ENCODE measurements around the gene TMPRSS11F. TPM values are rescaled to one million over a fixed set of nuclear protein-coding genes. Genes with fewer than 3 reads are reported as not detected.

The TMPRSS11F gene
- total and polyA plus RNA-seq, 5 experiments from 2014 or later: not detected

GRCh38 chr4:68145261-68145660 is 15.6 kb upstream of the TMPRSS11F start:
- peaks cover 0 to 13% (median 0%) of the 10 kb centered on the region in 5 donors for H3K27me3 Mint-ChIP-seq
- no peak overlapping the region for H3K27ac Mint-ChIP-seq
- no peaks in the 10 kb centered on the region for H3K36me3 Mint-ChIP-seq
- H3K4me1 Mint-ChIP-seq: no peaks in the 10 kb centered on the region
- H3K9me3 Mint-ChIP-seq: peaks cover 0 to 11% (median 0%) of the 10 kb centered on the region in 9 donors
- DNase-seq: no peak
- ATAC-seq: no peak
- H3K4me3 Mint-ChIP-seq: no peak overlapping the region
- POLR2A ChIA-PET: no interaction called here

DNA sequence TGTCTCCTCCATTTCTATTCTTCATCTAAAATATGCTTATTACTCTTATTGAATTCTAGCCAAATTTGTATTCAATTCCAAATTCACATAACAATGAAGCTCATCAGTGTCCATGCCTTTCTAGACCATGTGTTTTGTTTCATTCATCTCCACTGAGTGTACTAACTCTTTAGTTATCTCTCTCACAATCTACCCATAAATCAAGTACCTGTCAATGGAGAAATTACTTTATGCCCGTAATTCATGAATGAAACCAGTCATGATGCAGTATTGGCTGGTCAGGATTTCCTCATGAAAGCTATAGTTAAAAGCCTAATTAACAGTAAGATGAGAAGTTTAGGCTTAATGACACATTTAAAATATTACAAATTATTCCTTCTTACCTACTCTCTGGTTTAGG is 12.2 kb upstream of the TMPRSS11F start:
- ATAC-seq: no peak
- Mint-ChIP-seq H3K4me3 (no peak overlapping the region), H3K27ac (no peak overlapping the region), H3K9me3 (peaks cover 0 to 2% (median 0%) of the 10 kb centered on the region in 9 donors), H3K27me3 (peaks cover 0 to 6% (median 0%) of the 10 kb centered on the region in 5 donors), H3K4me1 (no peaks in the 10 kb centered on the region), H3K36me3 (no peaks in the 10 kb centered on the region)
- POLR2A ChIA-PET: no interaction called here
- no peak for DNase-seq

DNA sequence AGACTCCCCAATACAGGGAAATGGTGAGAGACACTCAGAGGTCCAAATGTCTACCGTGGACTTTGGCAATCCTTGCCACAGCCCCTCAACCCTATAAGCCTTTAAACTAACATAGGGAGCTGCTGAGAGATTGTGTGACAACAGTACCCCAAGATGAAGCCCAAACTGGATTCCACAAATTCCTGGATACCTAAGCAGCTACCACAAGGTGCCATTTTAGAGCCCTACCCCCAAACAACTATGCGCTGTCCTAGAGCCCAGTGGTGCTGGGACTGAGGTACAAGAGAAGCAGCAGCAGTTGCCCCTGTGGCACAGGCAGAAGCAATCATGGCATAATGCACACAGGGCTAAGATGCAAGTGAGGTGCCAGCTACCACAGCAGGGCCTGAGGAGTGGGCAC is 2.7 kb upstream of the TMPRSS11F start:
- DNase-seq: no peak
- Mint-ChIP-seq H3K36me3 (peaks cover 0 to 9% (median 0%) of the 10 kb centered on the region in 3 donors), H3K27ac (no peak overlapping the region), H3K4me1 (no peaks in the 10 kb centered on the region), H3K27me3 (peaks cover 0 to 9% (median 4%) of the 10 kb centered on the region in 5 donors), H3K4me3 (no peak overlapping the region), H3K9me3 (peaks cover 0 to 25% (median 12%) of the 10 kb centered on the region in 9 donors)
- ATAC-seq: no peak
- POLR2A ChIA-PET: no interaction called here

GRCh38 chr4:68124262-68124661 is 5.4 kb downstream of the TMPRSS11F start:
- Mint-ChIP-seq H3K27me3 (peaks cover 0 to 3% (median 0%) of the 10 kb centered on the region in 5 donors), H3K4me1 (no peaks in the 10 kb centered on the region), H3K9me3 (peaks cover 0 to 6% (median 0%) of the 10 kb centered on the region in 9 donors), H3K27ac (no peak overlapping the region), H3K4me3 (no peak overlapping the region), H3K36me3 (no peaks in the 10 kb centered on the region)
- DNase-seq: no peak
- POLR2A ChIA-PET: no interaction called here
- no peak for ATAC-seq

- no peak overlapping the region for H3K4me3 Mint-ChIP-seq
- no peak overlapping the region for H3K27ac Mint-ChIP-seq
- peaks cover 0 to 3% (median 0%) of the 10 kb centered on the region in 5 donors for H3K27me3 Mint-ChIP-seq
- no peaks in the 10 kb centered on the region for H3K36me3 Mint-ChIP-seq
- no peaks in the 10 kb centered on the region for H3K4me1 Mint-ChIP-seq
- POLR2A ChIA-PET: no interaction called here
- peaks cover 0 to 6% (median 0%) of the 10 kb centered on the region in 9 donors for H3K9me3 Mint-ChIP-seq
- DNase-seq (no peak), ATAC-seq (no peak)
Measured at GRCh38 chr4:68123525-68123924, 6.1 kb downstream of the TMPRSS11F start.

DNA sequence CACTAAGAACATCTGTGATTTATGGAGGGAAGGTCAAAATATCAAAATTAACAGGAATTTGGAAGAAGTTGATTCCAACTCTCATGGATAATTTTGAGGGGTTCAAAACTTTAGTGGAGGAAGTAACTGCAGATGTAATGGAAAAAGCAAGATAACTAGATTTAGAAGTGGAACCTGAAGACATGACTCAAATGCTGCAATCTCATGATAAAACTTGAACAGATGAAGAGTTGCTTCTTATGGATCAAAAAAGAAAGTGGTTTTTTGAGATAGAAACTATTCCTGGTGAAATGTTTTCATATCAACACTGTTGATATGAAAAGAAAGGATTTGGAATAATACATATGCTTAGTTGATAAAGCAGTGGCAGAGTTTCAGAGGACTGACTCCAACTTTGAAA is 9.7 kb downstream of the TMPRSS11F start:
- Mint-ChIP-seq H3K27me3 (peaks cover 0 to 2% (median 0%) of the 10 kb centered on the region in 5 donors), H3K27ac (no peak overlapping the region), H3K9me3 (peaks cover 0 to 7% (median 5%) of the 10 kb centered on the region in 9 donors), H3K4me1 (no peaks in the 10 kb centered on the region), H3K36me3 (no peaks in the 10 kb centered on the region), H3K4me3 (no peak overlapping the region)
- POLR2A ChIA-PET: no interaction called here
- no peak for ATAC-seq
- DNase-seq: no peak

DNA sequence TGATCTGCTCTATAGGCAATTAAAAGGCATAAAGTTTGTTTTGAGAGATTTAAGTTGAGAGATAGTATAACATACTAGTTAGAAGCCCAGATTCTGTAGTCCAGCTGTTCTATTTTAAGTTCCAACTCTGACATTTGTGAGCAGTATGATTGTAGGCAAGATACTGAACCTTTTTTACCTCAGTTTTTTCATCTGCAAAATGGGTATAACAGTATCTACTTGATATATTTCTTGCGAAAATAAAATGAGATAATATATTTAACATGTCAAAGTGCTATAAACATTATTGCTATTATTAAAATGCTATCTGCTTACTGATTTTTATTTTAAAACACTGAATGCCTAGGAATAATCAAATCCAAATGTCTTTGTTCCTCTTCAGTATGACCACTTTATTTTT is 19.2 kb downstream of the TMPRSS11F start:
- H3K9me3 Mint-ChIP-seq: peaks cover 0 to 13% (median 5%) of the 10 kb centered on the region in 9 donors
- POLR2A ChIA-PET: no interaction called here

GRCh38 chr4:68109868-68110267 is 19.8 kb downstream of the TMPRSS11F start:
- Mint-ChIP-seq H3K27me3 (peaks cover 0 to 14% (median 4%) of the 10 kb centered on the region in 5 donors), H3K9me3 (peaks cover 0 to 13% (median 4%) of the 10 kb centered on the region in 9 donors), H3K4me1 (no peaks in the 10 kb centered on the region), H3K27ac (no peak overlapping the region), H3K4me3 (no peak overlapping the region), H3K36me3 (peaks cover 0 to 3% (median 0%) of the 10 kb centered on the region in 3 donors)
- ATAC-seq (no peak), DNase-seq (no peak)
- POLR2A ChIA-PET: no interaction called here

More for the DNA sequence above, 19.2 kb downstream of the TMPRSS11F start:
- peaks cover 0 to 14% (median 4%) of the 10 kb centered on the region in 5 donors for H3K27me3 Mint-ChIP-seq
- DNase-seq: no peak
- H3K27ac Mint-ChIP-seq: no peak overlapping the region
- H3K4me3 Mint-ChIP-seq: no peak overlapping the region
- no peak for ATAC-seq
- H3K4me1 Mint-ChIP-seq: no peaks in the 10 kb centered on the region
- H3K36me3 Mint-ChIP-seq: peaks cover 0 to 3% (median 0%) of the 10 kb centered on the region in 3 donors

- ATAC-seq: no peak
- Mint-ChIP-seq H3K4me3 (no peak overlapping the region), H3K4me1 (no peaks in the 10 kb centered on the region), H3K27me3 (peaks cover 0 to 32% (median 1%) of the 10 kb centered on the region in 5 donors), H3K36me3 (peaks cover 0 to 9% (median 0%) of the 10 kb centered on the region in 3 donors), H3K27ac (no peak overlapping the region), H3K9me3 (peaks cover 0 to 24% (median 12%) of the 10 kb centered on the region in 9 donors)
- no peak for DNase-seq
- POLR2A ChIA-PET: no interaction called here
Measured at GRCh38 chr4:68082758-68083157, 46.9 kb downstream of the TMPRSS11F start.

GRCh38 chr4:68079928-68080327 is 49.7 kb downstream of the TMPRSS11F start:
- peaks cover 0 to 9% (median 4%) of the 10 kb centered on the region in 9 donors for H3K9me3 Mint-ChIP-seq
- H3K27ac Mint-ChIP-seq: no peak overlapping the region
- H3K4me3 Mint-ChIP-seq: no peak overlapping the region
- DNase-seq (no peak), ATAC-seq (no peak)
- peaks cover 0 to 23% (median 1%) of the 10 kb centered on the region in 5 donors for H3K27me3 Mint-ChIP-seq
- no peaks in the 10 kb centered on the region for H3K4me1 Mint-ChIP-seq
- H3K36me3 Mint-ChIP-seq: no peaks in the 10 kb centered on the region
- POLR2A ChIA-PET: no interaction called here

- POLR2A ChIA-PET: no interaction called here
- Mint-ChIP-seq H3K4me1 (no peaks in the 10 kb centered on the region), H3K36me3 (no peaks in the 10 kb centered on the region), H3K27me3 (peaks cover 0 to 16% (median 1%) of the 10 kb centered on the region in 5 donors), H3K4me3 (no peak overlapping the region), H3K9me3 (peaks cover 0 to 9% (median 0%) of the 10 kb centered on the region in 9 donors), H3K27ac (no peak overlapping the region)
- DNase-seq (no peak), ATAC-seq (no peak)
Measured at GRCh38 chr4:68077737-68078136, 51.9 kb downstream of the TMPRSS11F start.

- Mint-ChIP-seq H3K27me3 (peaks cover 0 to 12% (median 1%) of the 10 kb centered on the region in 5 donors), H3K4me3 (no peak overlapping the region), H3K27ac (no peak overlapping the region), H3K4me1 (no peaks in the 10 kb centered on the region), H3K9me3 (peaks cover 0 to 9% (median 0%) of the 10 kb centered on the region in 9 donors), H3K36me3 (no peaks in the 10 kb centered on the region)
- DNase-seq: no peak
- ATAC-seq: no peak
- POLR2A ChIA-PET: no interaction called here
Measured at GRCh38 chr4:68077301-68077700, 52.4 kb downstream of the TMPRSS11F start.

- Mint-ChIP-seq H3K4me1 (no peaks in the 10 kb centered on the region), H3K4me3 (no peak overlapping the region), H3K9me3 (peaks cover 0 to 9% (median 0%) of the 10 kb centered on the region in 9 donors), H3K36me3 (no peaks in the 10 kb centered on the region), H3K27me3 (peaks cover 0 to 9% (median 1%) of the 10 kb centered on the region in 5 donors), H3K27ac (no peak overlapping the region)
- DNase-seq: no peak
- POLR2A ChIA-PET: no interaction called here
- ATAC-seq: no peak
Measured at GRCh38 chr4:68076194-68076593, 53.5 kb downstream of the TMPRSS11F start.

DNA sequence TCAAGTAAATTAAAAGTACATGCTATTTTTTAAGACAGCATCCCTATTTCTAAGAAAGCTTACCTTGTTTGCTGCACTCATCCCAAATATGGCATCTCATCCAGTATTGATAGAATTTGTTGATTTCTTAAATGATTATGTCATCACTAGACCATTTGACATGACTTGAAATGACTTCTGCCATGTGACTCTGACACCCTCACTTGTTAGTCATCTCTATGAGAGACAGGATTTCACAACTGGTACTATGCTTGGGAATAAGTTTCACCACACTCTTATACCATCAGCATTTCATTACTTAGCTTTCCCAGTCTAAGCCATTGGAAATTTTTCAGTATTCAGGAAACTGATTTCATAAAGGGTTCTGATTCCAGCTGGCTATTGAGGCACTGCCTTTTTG is 55.3 kb downstream of the TMPRSS11F start:
- Mint-ChIP-seq H3K4me1 (no peaks in the 10 kb centered on the region), H3K27me3 (peaks cover 0 to 9% (median 3%) of the 10 kb centered on the region in 5 donors), H3K36me3 (no peaks in the 10 kb centered on the region), H3K9me3 (peaks cover 0 to 9% (median 0%) of the 10 kb centered on the region in 9 donors), H3K27ac (no peak overlapping the region), H3K4me3 (no peak overlapping the region)
- ATAC-seq: no peak
- POLR2A ChIA-PET: no interaction called here
- DNase-seq: no peak

Data from naive thymus-derived CD8-positive, alpha-beta T cell (primary cell).